Lower lobe of right lung (tissue), 2 donors: ENCODE data around the gene RAB40C. TPM values are rescaled to one million over a fixed set of nuclear protein-coding genes. Genes with fewer than 3 reads are reported as not detected.

Source experiments
- ATAC-seq, 2 donors: fragments of 200-7000 bp; cut with Tn5 transposase; one replicate each; pipeline ENCODE4 v1.9.1; 2020 to 2022; ENCODE audit warnings: mild to moderate bottlenecking in 2 of 2, moderate library complexity in 2 of 2
- DNase-seq: peaks from one replicate; pipeline ENCODE4 v3.0.0-alpha.2; 2020
- H3K27ac ChIP-seq: fragments of 200-600 bp; one replicate; pipeline ENCODE4 v1.8.0; 2022
- H3K27me3 ChIP-seq: fragments of 200-600 bp; one replicate; pipeline ENCODE4 v1.8.0; 2022; ENCODE audit warnings: low read depth
- H3K36me3 ChIP-seq: fragments of 200-600 bp; one replicate; pipeline ENCODE4 v1.8.0; 2022; ENCODE audit warnings: mild to moderate bottlenecking
- H3K4me1 ChIP-seq: fragments of 200-600 bp; one replicate; pipeline ENCODE4 v1.8.0; 2022
- H3K4me3 ChIP-seq: fragments of 200-600 bp; one replicate; pipeline ENCODE4 v1.8.0; 2022; ENCODE audit warnings: mild to moderate bottlenecking
- H3K9me3 ChIP-seq: fragments of 200-600 bp; one replicate; pipeline ENCODE4 v1.8.0; 2022
- CTCF ChIP-seq: fragments of 200-600 bp; IDR thresholded peaks from one replicate; pipeline ENCODE4 v1.8.0; 2022; ENCODE audit warnings: antibody characterized with exemption, mild to moderate bottlenecking
- intact Hi-C: fragments of 100-400 bp; cut with DNase I; formaldehyde crosslinking; loops from one replicate; pipeline ENCODE4 v1.11.0; 2022
- total RNA-seq: library from RNA; stranded (reverse); fragmentation: NEBNext Ultra II Directional; extraction: Animal tissue kit (Norgen Biotek cat#: 25700); gene quantifications from one replicate; pipeline ENCODE4 v1.2.1, GENCODE V29; 2021
- donor health status: DM: no; HTN: yes; CAD: no; lungs with severe emphysema.

The RAB40C gene
- total RNA-seq, 1 donor from 2014 or later = 40.1 TPM

GRCh38 chr16:553601-554296 lies 36.1 kb upstream of the RAB40C start:
- no peak for DNase-seq
- Histone ChIP-seq H3K4me3 (no peak overlapping the region), H3K36me3 (peaks cover 40% of the 10 kb centered on the region)

GRCh38 chr16:554297-554621 lies 35.6 kb upstream of the RAB40C start:
- TF ChIP-seq CTCF = no peak
- H3K9me3 ChIP-seq = no peaks in the 10 kb centered on the region
- ATAC-seq (no peak), DNase-seq (no peak)
- no peak overlapping the region for H3K4me3 ChIP-seq
- H3K27ac ChIP-seq = no peak overlapping the region
- peaks cover 34% of the 10 kb centered on the region for H3K36me3 ChIP-seq
- intact Hi-C loops = no loop called here
- H3K27me3 ChIP-seq = peaks cover 19% of the 10 kb centered on the region
- no peaks in the 10 kb centered on the region for H3K4me1 ChIP-seq

More at GRCh38 chr16:553601-554296, 36.1 kb upstream of the RAB40C start:
- no peak for TF ChIP-seq CTCF
- no peaks in the 10 kb centered on the region for H3K9me3 ChIP-seq
- intact Hi-C loops = no loop called here
- H3K27me3 ChIP-seq = peaks cover 14% of the 10 kb centered on the region
- H3K27ac ChIP-seq = no peak overlapping the region
- no peaks in the 10 kb centered on the region for H3K4me1 ChIP-seq
- ATAC-seq = no peak

- intact Hi-C loops = no loop called here
- DNase-seq (no peak), ATAC-seq (no peak)
- H3K36me3 ChIP-seq = peaks cover 29% of the 10 kb centered on the region
- no peak overlapping the region for H3K4me3 ChIP-seq
- no peaks in the 10 kb centered on the region for H3K4me1 ChIP-seq
- no peak for TF ChIP-seq CTCF
- H3K9me3 ChIP-seq = no peaks in the 10 kb centered on the region
- H3K27me3 ChIP-seq = peaks cover 25% of the 10 kb centered on the region
- H3K27ac ChIP-seq = no peak overlapping the region
Observed at GRCh38 chr16:554640-555365, 35.1 kb upstream of the RAB40C start.

GRCh38 chr16:555528-556473 lies 34.1 kb upstream of the RAB40C start:
- no peak overlapping the region for H3K27ac ChIP-seq
- no peaks in the 10 kb centered on the region for H3K4me1 ChIP-seq
- peaks cover 23% of the 10 kb centered on the region for H3K36me3 ChIP-seq
- TF ChIP-seq CTCF = no peak
- ATAC-seq (no peak), DNase-seq (no peak)
- no peak overlapping the region for H3K4me3 ChIP-seq
- H3K9me3 ChIP-seq = no peaks in the 10 kb centered on the region
- peaks cover 28% of the 10 kb centered on the region for H3K27me3 ChIP-seq
- intact Hi-C loops = no loop called here

GRCh38 chr16:556474-557173 lies 33.2 kb upstream of the RAB40C start:
- H3K9me3 ChIP-seq = no peaks in the 10 kb centered on the region
- ATAC-seq (no peak), DNase-seq (no peak)
- H3K4me1 ChIP-seq = no peaks in the 10 kb centered on the region
- peaks cover 19% of the 10 kb centered on the region for H3K36me3 ChIP-seq
- H3K27ac ChIP-seq = no peak overlapping the region
- intact Hi-C loops = no loop called here
- H3K4me3 ChIP-seq = no peak overlapping the region
- TF ChIP-seq CTCF = no peak
- peaks cover 36% of the 10 kb centered on the region for H3K27me3 ChIP-seq
